ENCODE measurements around the gene RAB5IF. TPM values are rescaled to one million over a fixed set of nuclear protein-coding genes. Genes with fewer than 3 reads are reported as not detected.

The RAB5IF gene
- total RNA-seq, 5 donors from 2014 or later (not counting 1 experiment from before 2014, with no cell fraction given): 53.6 to 72.2 (median 59.9) TPM

DNA sequence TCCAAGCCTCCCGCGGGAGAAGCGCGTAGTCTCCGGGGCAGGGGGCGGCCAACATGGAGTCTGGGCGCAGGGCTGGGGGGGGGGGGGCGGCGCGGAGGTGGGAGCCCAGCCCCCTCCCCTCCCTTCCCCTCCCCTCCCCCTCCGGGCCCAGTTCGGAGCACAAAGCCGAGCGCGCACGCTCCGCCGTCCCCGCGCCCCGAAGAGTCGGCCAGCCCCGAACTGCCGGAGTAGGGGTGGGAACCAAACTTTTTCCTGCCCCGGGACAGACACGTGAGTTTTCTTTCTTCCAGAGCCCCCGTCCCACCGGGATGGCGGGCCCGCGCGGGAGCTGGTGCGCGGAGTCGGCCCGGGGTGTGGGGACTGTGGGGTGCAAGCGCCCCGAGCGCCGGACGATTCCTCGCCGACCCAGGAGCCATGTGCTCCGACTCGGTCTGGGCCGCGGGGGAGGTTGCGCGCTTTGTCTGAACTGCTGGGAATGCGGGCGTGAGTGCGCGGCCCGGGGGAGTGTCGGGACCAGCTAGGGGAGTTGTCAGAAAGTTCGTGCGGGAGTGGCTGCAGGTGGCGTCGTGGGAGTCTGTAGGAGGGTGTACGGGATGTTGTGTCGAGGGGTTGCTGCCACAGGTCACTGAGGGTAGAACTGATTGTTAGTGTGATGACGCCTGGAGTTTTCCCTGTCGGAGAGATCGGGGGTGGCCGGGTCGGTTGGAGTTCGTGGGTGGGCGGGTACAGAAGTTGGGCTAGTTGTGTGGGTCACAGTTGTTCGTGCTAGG lies 31.0 kb upstream of the RAB5IF start:
- POLR2A ChIA-PET: interaction anchor here (0.5 to 0.7 kb wide), 5 partner anchors 10 to 646 kb away, joined by 3 to 7 read pairs (median 5); no protein-coding TSS in a partner anchor
- H3K27ac ChIP-seq (ENCODE audit: low read length): peak overlapping the region; percentile 100
- peaks cover 0 to 2% of the 10 kb centered on the region in 2 experiments for H3K27me3 ChIP-seq (replicated peaks in 1 of 2; ENCODE audit: control insufficient read depth in 2 of 2, extremely low read depth in 1 of 2, insufficient read depth in 2 of 2, low read length in 1 of 2)
- H3K9me3 ChIP-seq: no peaks in the 10 kb centered on the region
- Mint-ChIP-seq H3K27ac (peak overlapping the region; percentile 88 to 94), H3K4me1 (peaks cover 35 to 42% (median 38%) of the 10 kb centered on the region in 3 donors), H3K27me3 (no peaks in the 10 kb centered on the region), H3K4me3 (peak overlapping the region; percentile 85 to 89 (median 89)), H3K9me3 (no peaks in the 10 kb centered on the region), H3K36me3 (peaks cover 4% of the 10 kb centered on the region)
- ATAC-seq (replicated peaks in 1 of 4) (peak; percentile 10 to 14 (median 12)), DNase-seq (peak; percentile 16 to 66 (median 47))
- H3K4me3 ChIP-seq (ENCODE audit: control insufficient read depth in 1 of 2, extremely low read depth in 1 of 2, low read length in 1 of 2): peak overlapping the region; percentile 77 to 90
- CTCF ChIA-PET: interaction anchor here in 1 of 2 donors (0.6 to 1.3 kb wide), 3 partner anchors 13 to 71 kb away, joined by 3 to 9 read pairs (median 6); partner anchors contain the start of genes RAB5IF and SLA2
- under 1% methylated on average over 52 of the region's 69 CpGs for WGBS (ENCODE audit: insufficient coverage)
- peaks cover 3 to 9% of the 10 kb centered on the region in 2 donors for H3K36me3 ChIP-seq (ENCODE audit: control insufficient read depth in 2 of 2, extremely low read depth in 1 of 2, insufficient read depth in 1 of 2, low read length in 1 of 2)
- peaks cover 4 to 48% of the 10 kb centered on the region in 2 experiments for H3K4me1 ChIP-seq (ENCODE audit: control insufficient read depth in 1 of 2, extremely low read depth in 1 of 2, insufficient read depth in 2 of 2, low read length in 2 of 2)

- H3K4me3 Mint-ChIP-seq: peak overlapping the region; percentile 85 to 89 (median 89)
- H3K27ac ChIP-seq (ENCODE audit: low read length): peak overlapping the region; percentile 38
- 83% methylated on average over 1 of the region's 1 CpG for WGBS (ENCODE audit: insufficient coverage)
Measured at GRCh38 chr20:36576081-36576445, 29.5 kb upstream of the RAB5IF start.

DNA sequence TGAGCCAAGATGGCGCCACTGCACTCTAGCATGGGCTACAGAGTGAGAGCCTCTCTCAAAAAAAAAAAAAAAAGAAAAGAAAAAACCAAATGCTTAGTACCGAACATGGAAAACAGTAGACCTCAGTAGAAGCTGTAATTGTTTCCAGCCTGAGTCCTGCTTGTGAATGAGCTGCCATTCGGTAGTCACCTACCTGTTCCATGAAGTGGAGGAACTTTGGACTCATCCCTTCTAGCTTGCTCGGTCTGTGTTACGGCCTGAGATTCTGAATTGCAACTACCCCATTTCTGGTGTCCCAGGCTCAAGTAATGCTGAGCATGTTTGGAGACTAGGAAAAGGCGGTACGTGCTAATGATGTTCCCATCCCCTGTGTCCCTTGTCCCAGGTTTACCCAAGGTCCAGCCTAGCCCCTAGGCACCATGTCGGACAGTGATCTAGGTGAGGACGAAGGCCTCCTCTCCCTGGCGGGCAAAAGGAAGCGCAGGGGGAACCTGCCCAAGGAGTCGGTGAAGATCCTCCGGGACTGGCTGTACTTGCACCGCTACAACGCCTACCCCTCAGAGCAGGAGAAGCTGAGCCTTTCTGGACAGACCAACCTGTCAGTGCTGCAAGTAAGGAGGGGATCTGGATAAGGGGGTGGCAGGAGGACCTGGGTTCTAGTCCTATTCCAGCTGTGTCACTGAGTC lies 27.1 kb upstream of the RAB5IF start:
- Histone ChIP-seq H3K4me1 (ENCODE audit: control insufficient read depth in 1 of 2, extremely low read depth in 1 of 2, insufficient read depth in 2 of 2, low read length in 2 of 2) (peaks cover 3 to 46% of the 10 kb centered on the region in 2 experiments), H3K27ac (ENCODE audit: low read length) (no peak overlapping the region), H3K27me3 (replicated peaks in 1 of 2; ENCODE audit: control insufficient read depth in 2 of 2, extremely low read depth in 1 of 2, insufficient read depth in 2 of 2, low read length in 1 of 2) (peaks cover 0 to 2% of the 10 kb centered on the region in 2 experiments), H3K9me3 (no peaks in the 10 kb centered on the region), H3K36me3 (ENCODE audit: control insufficient read depth in 2 of 2, extremely low read depth in 1 of 2, insufficient read depth in 1 of 2, low read length in 1 of 2) (peaks cover 3 to 35% of the 10 kb centered on the region in 2 donors), H3K4me3 (ENCODE audit: control insufficient read depth in 1 of 2, extremely low read depth in 1 of 2, low read length in 1 of 2) (no peak overlapping the region)
- no peaks in the 10 kb centered on the region for H3K9me3 Mint-ChIP-seq
- H3K4me3 Mint-ChIP-seq: no peak overlapping the region
- DNase-seq (no peak), ATAC-seq (replicated peaks in 1 of 4) (no peak)
- no peaks in the 10 kb centered on the region for H3K27me3 Mint-ChIP-seq
- 97% methylated on average over 15 of the region's 15 CpGs for WGBS (ENCODE audit: insufficient coverage)
- CTCF ChIA-PET: interaction anchor here in 1 of 2 donors (0.6 to 1.5 kb wide), 4 partner anchors 22 to 171 kb away, joined by 3 to 5 read pairs (median 4); partner anchors contain the start of gene RAB5IF
- peaks cover 37 to 39% (median 37%) of the 10 kb centered on the region in 3 donors for H3K4me1 Mint-ChIP-seq
- POLR2A ChIA-PET: interaction anchor here (0.6 to 0.7 kb wide), 2 partner anchors 13 to 16 kb away, joined by 3 read pairs; no protein-coding TSS in a partner anchor
- H3K36me3 Mint-ChIP-seq: peaks cover 21% of the 10 kb centered on the region
- no peak overlapping the region for H3K27ac Mint-ChIP-seq

More at GRCh38 chr20:36576081-36576445, 29.5 kb upstream of the RAB5IF start:
- peaks cover 4 to 50% of the 10 kb centered on the region in 2 experiments for H3K4me1 ChIP-seq (ENCODE audit: control insufficient read depth in 1 of 2, extremely low read depth in 1 of 2, insufficient read depth in 2 of 2, low read length in 2 of 2)
- ChIA-PET POLR2A (interaction anchor here in 1 of 2 donors (0.6 kb wide), 1 partner anchor 8 kb away, joined by 3 read pairs; no protein-coding TSS in a partner anchor), CTCF (interaction anchor here (0.6 kb wide), 2 partner anchors 19 to 622 kb away, joined by 4 to 5 read pairs; partner anchors contain the start of gene SCAND1 (in 1 of the 2))
- H3K27me3 ChIP-seq (replicated peaks in 1 of 2; ENCODE audit: control insufficient read depth in 2 of 2, extremely low read depth in 1 of 2, insufficient read depth in 2 of 2, low read length in 1 of 2): peaks cover 0 to 2% of the 10 kb centered on the region in 2 experiments
- no peaks in the 10 kb centered on the region for H3K27me3 Mint-ChIP-seq
- H3K9me3 Mint-ChIP-seq: no peaks in the 10 kb centered on the region
- peaks cover 39 to 48% (median 44%) of the 10 kb centered on the region in 3 donors for H3K4me1 Mint-ChIP-seq
- peak overlapping the region; percentile 88 to 94 for H3K27ac Mint-ChIP-seq
- no peak overlapping the region for H3K4me3 ChIP-seq (ENCODE audit: control insufficient read depth in 1 of 2, extremely low read depth in 1 of 2, low read length in 1 of 2)
- no peak for DNase-seq
- H3K36me3 Mint-ChIP-seq: peaks cover 13% of the 10 kb centered on the region
- H3K9me3 ChIP-seq: no peaks in the 10 kb centered on the region
- ATAC-seq (replicated peaks in 1 of 4): no peak
- H3K36me3 ChIP-seq (ENCODE audit: control insufficient read depth in 2 of 2, extremely low read depth in 1 of 2, insufficient read depth in 1 of 2, low read length in 1 of 2): peaks cover 3 to 22% of the 10 kb centered on the region in 2 donors

GRCh38 chr20:36579996-36580545 lies 25.5 kb upstream of the RAB5IF start:
- Mint-ChIP-seq H3K27me3 (no peaks in the 10 kb centered on the region), H3K9me3 (no peaks in the 10 kb centered on the region), H3K4me1 (peaks cover 30 to 35% (median 34%) of the 10 kb centered on the region in 3 donors), H3K36me3 (peaks cover 25% of the 10 kb centered on the region), H3K4me3 (peak overlapping the region in 1 of 3 donors; percentile 6), H3K27ac (peak overlapping the region; percentile 29 to 55)
- Histone ChIP-seq H3K4me3 (ENCODE audit: control insufficient read depth in 1 of 2, extremely low read depth in 1 of 2, low read length in 1 of 2) (no peak overlapping the region), H3K27me3 (replicated peaks in 1 of 2; ENCODE audit: control insufficient read depth in 2 of 2, extremely low read depth in 1 of 2, insufficient read depth in 2 of 2, low read length in 1 of 2) (no peaks in the 10 kb centered on the region), H3K4me1 (ENCODE audit: control insufficient read depth in 1 of 2, extremely low read depth in 1 of 2, insufficient read depth in 2 of 2, low read length in 2 of 2) (peaks cover 3 to 40% of the 10 kb centered on the region in 2 experiments), H3K36me3 (ENCODE audit: control insufficient read depth in 2 of 2, extremely low read depth in 1 of 2, insufficient read depth in 1 of 2, low read length in 1 of 2) (peaks cover 3 to 39% of the 10 kb centered on the region in 2 donors), H3K27ac (ENCODE audit: low read length) (no peak overlapping the region), H3K9me3 (no peaks in the 10 kb centered on the region)
- ChIA-PET POLR2A (interaction anchor here in 1 of 2 donors (0.6 to 0.7 kb wide), 2 partner anchors 9 to 12 kb away, joined by 5 to 7 read pairs; no protein-coding TSS in a partner anchor), CTCF (no interaction called here)
- WGBS (ENCODE audit: insufficient coverage): 100% methylated on average over 2 of the region's 2 CpGs
- DNase-seq (no peak), ATAC-seq (replicated peaks in 1 of 4) (no peak)

DNA sequence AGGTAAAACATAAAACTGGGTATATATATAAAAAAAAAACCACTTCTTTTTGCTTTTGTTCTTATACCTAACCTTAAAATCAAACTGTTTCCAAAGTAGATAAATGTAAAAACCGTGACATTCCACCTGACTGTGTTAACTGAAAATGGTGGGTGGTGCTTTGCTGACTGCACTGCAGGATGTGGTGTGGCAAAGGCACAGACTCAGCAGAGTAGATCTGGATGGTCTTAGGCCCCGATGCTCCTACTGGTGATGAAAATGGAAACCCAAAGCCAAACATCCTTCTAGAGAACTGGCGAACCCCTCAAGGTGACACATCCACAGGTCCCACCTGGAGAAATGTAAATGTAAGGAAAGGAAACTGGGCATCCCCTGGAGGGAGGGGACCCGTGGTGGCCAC lies 23.3 kb upstream of the RAB5IF start:
- Mint-ChIP-seq H3K27ac (peak overlapping the region; percentile 75 to 81), H3K27me3 (no peaks in the 10 kb centered on the region), H3K9me3 (no peaks in the 10 kb centered on the region), H3K36me3 (peaks cover 32% of the 10 kb centered on the region), H3K4me3 (no peak overlapping the region), H3K4me1 (peaks cover 24 to 27% (median 25%) of the 10 kb centered on the region in 3 donors)
- peak in 12 of 35 experiments; percentile 13 to 41 (median 26) for DNase-seq
- POLR2A ChIA-PET: no interaction called here
- H3K9me3 ChIP-seq: no peaks in the 10 kb centered on the region
- H3K36me3 ChIP-seq (ENCODE audit: control insufficient read depth in 2 of 2, extremely low read depth in 1 of 2, insufficient read depth in 1 of 2, low read length in 1 of 2): peaks cover 10 to 49% of the 10 kb centered on the region in 2 donors
- CTCF ChIA-PET: no interaction called here
- 50% methylated on average over 1 of the region's 4 CpGs for WGBS (ENCODE audit: insufficient coverage)
- peak overlapping the region; percentile 23 for H3K27ac ChIP-seq (ENCODE audit: low read length)
- H3K4me3 ChIP-seq (ENCODE audit: control insufficient read depth in 1 of 2, extremely low read depth in 1 of 2, low read length in 1 of 2): no peak overlapping the region
- peaks cover 3 to 29% of the 10 kb centered on the region in 2 experiments for H3K4me1 ChIP-seq (ENCODE audit: control insufficient read depth in 1 of 2, extremely low read depth in 1 of 2, insufficient read depth in 2 of 2, low read length in 2 of 2)
- ATAC-seq (replicated peaks in 1 of 4): peak; percentile 69 to 90 (median 80)
- no peaks in the 10 kb centered on the region for H3K27me3 ChIP-seq (replicated peaks in 1 of 2; ENCODE audit: control insufficient read depth in 2 of 2, extremely low read depth in 1 of 2, insufficient read depth in 2 of 2, low read length in 1 of 2)

All from T-cell (primary cell).